ENCODE data around the gene OR10A4.
"Not testable (repeated sequence)": the region's sequence is repeated elsewhere in the genome, so short reads cannot be mapped to it uniquely, and the experiment has no call there.

The OR10A4 gene

DNA sequence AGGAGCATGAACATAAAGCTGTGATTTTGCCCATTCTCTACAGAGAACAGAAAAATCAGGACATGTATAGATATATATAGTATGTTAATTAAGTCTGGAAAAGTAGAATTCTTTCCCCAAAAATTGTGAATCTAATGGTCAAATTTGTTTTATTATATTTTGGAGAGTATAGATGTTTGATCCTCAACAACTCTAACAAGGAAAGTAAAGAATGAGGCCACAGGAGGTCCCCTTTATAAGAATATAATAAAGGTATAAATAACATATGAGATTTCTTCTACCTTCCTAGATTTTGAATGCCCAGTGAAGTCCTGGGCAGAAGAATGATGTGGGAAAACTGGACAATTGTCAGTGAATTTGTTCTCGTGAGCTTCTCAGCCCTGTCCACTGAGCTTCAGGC is at the start of gene OR10A4:
TSS of gene OR10A4 (plus strand) at position 301 of the 400 bp plus-strand sequence. CDS start at position 324, 23 bp downstream.
- Histone ChIP-seq H3K27me3 (ENCODE audit: insufficient read depth, low read length) (peaks cover 5% of the 10 kb centered on the region; the same call in 1 of the 2 replicates), H3K4me1 (ENCODE audit: control insufficient read depth, insufficient read depth, low read length, unreplicated experiment) (no peaks in the 10 kb centered on the region), H3K36me3 (ENCODE audit: insufficient read depth, low read length) (no peaks in the 10 kb centered on the region), H3K79me2 (ENCODE audit: control insufficient read depth, insufficient read depth, low read length, unreplicated experiment) (no peaks in the 10 kb centered on the region), H3K4me3 (ENCODE audit: low read depth, low read length) (no peak within 1 kb of the TSS), H2AFZ (ENCODE audit: low read length, unreplicated experiment) (no peak within 1 kb of the TSS), H3K27ac (ENCODE audit: low read depth, low read length) (no peak within 1 kb of the TSS)

- H3K27me3 ChIP-seq (ENCODE audit: insufficient read depth, low read length) = peaks cover 2% of the 10 kb centered on the region; the same call in 1 of the 2 replicates
- no peak overlapping the region for H3K27ac ChIP-seq (ENCODE audit: low read depth, low read length)
- no peaks in the 10 kb centered on the region for H3K79me2 ChIP-seq (ENCODE audit: control insufficient read depth, insufficient read depth, low read length, unreplicated experiment)
- no peak overlapping the region for H2AFZ ChIP-seq (ENCODE audit: low read length, unreplicated experiment)
- H3K36me3 ChIP-seq (ENCODE audit: insufficient read depth, low read length) = no peaks in the 10 kb centered on the region
- no peak overlapping the region for H3K4me3 ChIP-seq (ENCODE audit: low read depth, low read length)
- no peaks in the 10 kb centered on the region for H3K4me1 ChIP-seq (ENCODE audit: control insufficient read depth, insufficient read depth, low read length, unreplicated experiment)
Measured at GRCh38 chr11:6828103-6828502, 48.3 kb upstream of the OR10A4 start.

- Histone ChIP-seq H3K36me3 (ENCODE audit: insufficient read depth, low read length) (no peaks in the 10 kb centered on the region), H3K27me3 (ENCODE audit: insufficient read depth, low read length) (no peaks in the 10 kb centered on the region), H3K4me3 (ENCODE audit: low read depth, low read length) (no peak overlapping the region), H3K79me2 (ENCODE audit: control insufficient read depth, insufficient read depth, low read length, unreplicated experiment) (no peaks in the 10 kb centered on the region), H2AFZ (ENCODE audit: low read length, unreplicated experiment) (no peak overlapping the region), H3K27ac (ENCODE audit: low read depth, low read length) (no peak overlapping the region), H3K4me1 (ENCODE audit: control insufficient read depth, insufficient read depth, low read length, unreplicated experiment) (no peaks in the 10 kb centered on the region)
Measured at GRCh38 chr11:6833356-6833755, 43.1 kb upstream of the OR10A4 start.

DNA sequence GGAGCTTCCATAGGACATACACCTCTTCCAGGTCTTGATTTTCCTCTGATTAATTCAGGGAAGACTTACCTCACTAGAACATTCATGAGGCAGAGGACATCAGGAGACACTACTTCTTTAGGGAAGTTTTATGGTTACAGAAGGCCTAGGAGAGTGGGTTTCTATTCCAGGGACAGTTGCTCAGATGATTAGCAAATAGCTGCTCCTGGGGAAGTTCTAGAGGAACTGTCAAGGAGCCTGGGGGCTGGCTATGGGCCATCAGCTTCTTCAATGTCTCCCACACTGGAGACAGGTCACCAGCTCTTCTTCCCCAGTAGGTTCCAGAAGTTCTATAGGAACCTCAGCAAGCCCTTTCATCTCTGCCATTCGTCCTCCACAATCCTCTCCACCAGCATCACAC is 42.4 kb upstream of the OR10A4 start:
- H3K36me3 ChIP-seq (ENCODE audit: insufficient read depth, low read length) = no peaks in the 10 kb centered on the region

DNA sequence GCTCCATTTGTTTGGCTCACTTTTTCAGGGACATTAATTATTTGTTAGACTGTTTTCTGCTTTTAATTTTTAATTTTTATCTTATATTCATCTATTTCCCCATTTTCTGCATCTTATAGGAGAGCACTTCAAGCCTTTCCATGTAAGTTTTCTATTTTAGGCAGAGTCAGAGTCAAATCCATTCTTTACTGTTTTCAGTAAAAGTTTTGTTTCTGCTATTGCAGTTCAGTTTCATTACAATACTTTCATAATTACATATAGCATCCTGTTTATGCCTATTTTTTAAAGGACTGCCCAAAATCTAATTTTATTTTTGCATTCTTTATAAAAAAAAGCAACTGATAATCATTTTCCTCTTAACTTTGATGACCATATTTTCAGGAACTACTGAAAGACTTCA is 34.7 kb upstream of the OR10A4 start:
- Histone ChIP-seq H3K4me3 (ENCODE audit: low read depth, low read length) (no peak overlapping the region), H3K27ac (ENCODE audit: low read depth, low read length) (no peak overlapping the region), H3K36me3 (ENCODE audit: insufficient read depth, low read length) (no peaks in the 10 kb centered on the region), H3K79me2 (ENCODE audit: control insufficient read depth, insufficient read depth, low read length, unreplicated experiment) (no peaks in the 10 kb centered on the region), H2AFZ (ENCODE audit: low read length, unreplicated experiment) (no peak overlapping the region), H3K4me1 (ENCODE audit: control insufficient read depth, insufficient read depth, low read length, unreplicated experiment) (no peaks in the 10 kb centered on the region), H3K27me3 (ENCODE audit: insufficient read depth, low read length) (no peaks in the 10 kb centered on the region; the same call in 1 of the 2 replicates)

More for the DNA sequence above, 42.4 kb upstream of the OR10A4 start:
- Histone ChIP-seq H3K79me2 (ENCODE audit: control insufficient read depth, insufficient read depth, low read length, unreplicated experiment) (no peaks in the 10 kb centered on the region), H2AFZ (ENCODE audit: low read length, unreplicated experiment) (no peak overlapping the region), H3K4me3 (ENCODE audit: low read depth, low read length) (no peak overlapping the region), H3K27me3 (ENCODE audit: insufficient read depth, low read length) (no peaks in the 10 kb centered on the region), H3K4me1 (ENCODE audit: control insufficient read depth, insufficient read depth, low read length, unreplicated experiment) (no peaks in the 10 kb centered on the region), H3K27ac (ENCODE audit: low read depth, low read length) (no peak overlapping the region)

DNA sequence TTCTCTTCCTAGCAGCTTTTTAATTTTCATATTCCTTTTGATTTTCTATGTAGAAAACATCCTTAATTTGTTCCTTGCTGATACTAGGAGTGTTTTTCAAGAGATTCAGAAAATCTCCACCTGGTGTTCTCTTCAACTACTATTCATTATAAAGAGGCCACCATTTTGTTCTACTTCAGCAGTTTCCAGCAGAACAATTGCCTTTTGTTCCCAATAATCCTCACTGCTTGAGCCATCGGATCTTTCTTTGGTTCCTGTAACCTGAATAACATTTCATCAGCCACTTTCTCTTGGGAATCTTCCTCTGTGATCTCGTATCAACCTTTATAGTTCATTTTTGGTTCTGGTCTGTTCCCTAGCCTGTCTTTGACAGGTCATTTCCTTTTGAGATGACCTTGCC is 32.8 kb upstream of the OR10A4 start:
- Histone ChIP-seq H3K27ac (ENCODE audit: low read depth, low read length) (no peak overlapping the region), H3K4me1 (ENCODE audit: control insufficient read depth, insufficient read depth, low read length, unreplicated experiment) (no peaks in the 10 kb centered on the region), H2AFZ (ENCODE audit: low read length, unreplicated experiment) (no peak overlapping the region), H3K79me2 (ENCODE audit: control insufficient read depth, insufficient read depth, low read length, unreplicated experiment) (no peaks in the 10 kb centered on the region), H3K27me3 (ENCODE audit: insufficient read depth, low read length) (no peaks in the 10 kb centered on the region; the same call in 1 of the 2 replicates), H3K36me3 (ENCODE audit: insufficient read depth, low read length) (no peaks in the 10 kb centered on the region), H3K4me3 (ENCODE audit: low read depth, low read length) (no peak overlapping the region)

- H3K27me3 ChIP-seq (ENCODE audit: insufficient read depth, low read length) = no peaks in the 10 kb centered on the region; the same call in 1 of the 2 replicates
- H3K4me3 ChIP-seq (ENCODE audit: low read depth, low read length) = no peak overlapping the region
- no peaks in the 10 kb centered on the region for H3K36me3 ChIP-seq (ENCODE audit: insufficient read depth, low read length)
- H3K27ac ChIP-seq (ENCODE audit: low read depth, low read length) = no peak overlapping the region
- no peaks in the 10 kb centered on the region for H3K4me1 ChIP-seq (ENCODE audit: control insufficient read depth, insufficient read depth, low read length, unreplicated experiment)
- H2AFZ ChIP-seq (ENCODE audit: low read length, unreplicated experiment) = no peak overlapping the region
- no peaks in the 10 kb centered on the region for H3K79me2 ChIP-seq (ENCODE audit: control insufficient read depth, insufficient read depth, low read length, unreplicated experiment)
Measured at GRCh38 chr11:6844356-6844755, 32.1 kb upstream of the OR10A4 start.

GRCh38 chr11:6845383-6845782 is 31.0 kb upstream of the OR10A4 start, which contains the start of gene OR10A5:
Gene OR10A5 (plus strand): TSS chr11:6845683. CDS start chr11:6845683, 0 bp downstream.
- H3K36me3 ChIP-seq (ENCODE audit: insufficient read depth, low read length) = no peaks in the 10 kb centered on the region
- H3K27ac ChIP-seq (ENCODE audit: low read depth, low read length) = no peak within 1 kb of the TSS
- H3K27me3 ChIP-seq (ENCODE audit: insufficient read depth, low read length) = no peaks in the 10 kb centered on the region; the same call in 1 of the 2 replicates
- no peak within 1 kb of the TSS for H3K4me3 ChIP-seq (ENCODE audit: low read depth, low read length)
- H2AFZ ChIP-seq (ENCODE audit: low read length, unreplicated experiment) = no peak within 1 kb of the TSS
- no peaks in the 10 kb centered on the region for H3K79me2 ChIP-seq (ENCODE audit: control insufficient read depth, insufficient read depth, low read length, unreplicated experiment)
- H3K4me1 ChIP-seq (ENCODE audit: control insufficient read depth, insufficient read depth, low read length, unreplicated experiment) = no peaks in the 10 kb centered on the region

GRCh38 chr11:6850526-6850925 is 25.9 kb upstream of the OR10A4 start:
- Histone ChIP-seq H3K36me3 (ENCODE audit: insufficient read depth, low read length) (no peaks in the 10 kb centered on the region), H2AFZ (ENCODE audit: low read length, unreplicated experiment) (no peak overlapping the region), H3K27ac (ENCODE audit: low read depth, low read length) (no peak overlapping the region), H3K27me3 (ENCODE audit: insufficient read depth, low read length) (no peaks in the 10 kb centered on the region), H3K79me2 (ENCODE audit: control insufficient read depth, insufficient read depth, low read length, unreplicated experiment) (no peaks in the 10 kb centered on the region), H3K4me1 (ENCODE audit: control insufficient read depth, insufficient read depth, low read length, unreplicated experiment) (no peaks in the 10 kb centered on the region), H3K4me3 (ENCODE audit: low read depth, low read length) (no peak overlapping the region)

DNA sequence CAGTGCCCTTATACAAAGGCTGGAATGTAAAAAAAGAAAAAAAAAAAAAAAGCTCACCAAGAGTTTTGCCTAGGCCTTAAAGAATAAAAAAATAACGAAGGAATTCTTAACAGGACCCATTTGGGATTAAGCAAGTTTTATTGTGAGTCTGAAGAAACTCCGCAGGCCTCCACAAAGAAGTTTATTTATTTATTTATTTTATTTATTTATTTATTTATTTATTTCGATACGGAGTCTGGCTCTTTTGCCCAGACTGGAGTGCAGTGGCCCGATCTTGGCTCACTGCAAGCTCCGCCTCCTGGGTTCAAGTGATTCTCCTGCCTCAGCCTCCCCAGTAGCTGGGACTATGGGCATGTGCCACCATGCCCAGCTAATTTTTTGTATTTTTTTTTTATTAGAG is 21.6 kb upstream of the OR10A4 start:
- H3K27ac ChIP-seq (ENCODE audit: low read depth, low read length); H2AFZ ChIP-seq (ENCODE audit: low read length, unreplicated experiment); H3K79me2 ChIP-seq (ENCODE audit: control insufficient read depth, insufficient read depth, low read length, unreplicated experiment); H3K27me3 ChIP-seq (ENCODE audit: insufficient read depth, low read length); H3K4me3 ChIP-seq (ENCODE audit: low read depth, low read length); H3K4me1 ChIP-seq (ENCODE audit: control insufficient read depth, insufficient read depth, low read length, unreplicated experiment); H3K36me3 ChIP-seq (ENCODE audit: insufficient read depth, low read length): not testable (repeated sequence)

DNA sequence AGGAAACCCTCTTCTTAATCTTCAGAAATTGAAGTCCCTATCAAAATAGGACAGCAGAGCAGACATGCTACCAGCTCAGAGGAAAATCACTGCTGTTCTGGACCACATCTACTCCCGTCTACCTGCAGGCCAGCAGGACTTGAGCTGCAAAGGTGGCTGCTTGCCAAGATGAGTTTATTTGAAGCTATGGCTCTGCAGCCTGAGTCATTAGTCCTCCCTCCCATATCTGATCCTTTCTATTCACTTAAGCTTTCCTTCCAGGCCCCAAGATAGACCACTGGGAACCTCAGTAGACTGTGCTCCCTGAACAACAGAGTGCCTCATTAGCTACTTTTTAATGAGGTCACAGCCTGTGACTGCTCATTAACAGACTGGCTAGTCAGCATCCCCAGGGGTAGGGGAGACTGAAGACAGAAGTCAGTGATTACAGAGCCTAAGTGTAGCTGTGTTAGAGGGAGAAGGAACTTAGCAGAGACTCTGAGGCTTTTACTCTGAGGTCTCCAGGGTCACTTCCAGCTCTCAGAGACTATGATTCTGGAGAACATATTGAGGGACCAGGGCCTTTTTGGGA is 20.4 kb upstream of the OR10A4 start:
- Histone ChIP-seq H2AFZ (ENCODE audit: low read length, unreplicated experiment) (no peak overlapping the region), H3K4me3 (ENCODE audit: low read depth, low read length) (no peak overlapping the region), H3K36me3 (ENCODE audit: insufficient read depth, low read length) (no peaks in the 10 kb centered on the region), H3K79me2 (ENCODE audit: control insufficient read depth, insufficient read depth, low read length, unreplicated experiment) (no peaks in the 10 kb centered on the region), H3K27me3 (ENCODE audit: insufficient read depth, low read length) (no peaks in the 10 kb centered on the region), H3K4me1 (ENCODE audit: control insufficient read depth, insufficient read depth, low read length, unreplicated experiment) (peaks cover 3% of the 10 kb centered on the region), H3K27ac (ENCODE audit: low read depth, low read length) (no peak overlapping the region)

Data from ACC112 (cell line).